CD8-positive, alpha-beta memory T cell (primary cell): ENCODE measurements around the gene CACNA2D1. TPM values are rescaled to one million over a fixed set of nuclear protein-coding genes. Genes with fewer than 3 reads are reported as not detected.
A peak's percentile ranks its signal among the peaks of the same experiment; 100 is the strongest.

Source experiments
- CTCF ChIA-PET: fragments of 350-600 bp; sonication (Branson Sonifier 250); formaldehyde crosslinking; loops from one replicate; lab custom pipeline; 2021; ENCODE audit warnings: antibody characterized with exemption; lab: Charles Lee
- POLR2A ChIA-PET: fragments of 350-600 bp; sonication (Branson Sonifier 250); formaldehyde crosslinking; loops from one replicate; lab custom pipeline; 2021; ENCODE audit warnings: antibody characterized with exemption; lab: Charles Lee
- DNase-seq, 5 donors: peaks; one replicate each; pipeline versions ENCODE4 v3.0.0 to v3.0.0-alpha.2; 2020 to 2022; ENCODE audit warnings: mixed read lengths in 1 of 5
- H3K27ac ChIP-seq: one replicate; pipeline ENCODE4 v1.7.0; 2013; ENCODE audit warnings: low read depth, mild to moderate bottlenecking, low read length, moderate library complexity
- H3K27me3 ChIP-seq: 2 replicates; pipeline ENCODE4 v1.7.0; 2013; ENCODE audit warnings: low read length, mild to moderate bottlenecking; ENCODE audit not compliant: insufficient read depth, poor library complexity, severe bottlenecking
- H3K36me3 ChIP-seq: 2 replicates; pipeline ENCODE4 v1.7.0; 2013; ENCODE audit warnings: mild to moderate bottlenecking, low read length, moderate library complexity; ENCODE audit not compliant: insufficient read depth
- H3K4me1 ChIP-seq: 2 replicates; pipeline ENCODE4 v1.7.0; 2013; ENCODE audit warnings: mild to moderate bottlenecking, low read length, moderate library complexity; ENCODE audit not compliant: insufficient read depth
- H3K4me3 ChIP-seq: 2 replicates; pipeline ENCODE4 v1.7.0; 2013; ENCODE audit warnings: mild to moderate bottlenecking, low read length
- H3K9me3 ChIP-seq: 2 replicates; pipeline ENCODE4 v1.7.0; 2013; ENCODE audit warnings: mild to moderate bottlenecking, low read length
- H3K27ac Mint-ChIP-seq, 8 donors: one replicate each; pipeline ENCODE4 v1.8.0; 2020 to 2021; ENCODE audit warnings: mixed read lengths in 8 of 8, mild to moderate bottlenecking in 6 of 8, inconsistent platforms in 3 of 8, moderate library complexity in 3 of 8
- H3K27me3 Mint-ChIP-seq, 2 donors: one replicate each; pipeline ENCODE4 v1.8.0; 2020 to 2021; ENCODE audit warnings: mixed read lengths in 2 of 2, mild to moderate bottlenecking in 1 of 2, moderate library complexity in 1 of 2
- H3K36me3 Mint-ChIP-seq, 3 donors: one replicate each; pipeline ENCODE4 v1.8.0; 2020 to 2021; ENCODE audit warnings: mixed read lengths in 3 of 3, inconsistent platforms in 1 of 3, mild to moderate bottlenecking in 1 of 3
- H3K4me1 Mint-ChIP-seq, 3 donors: one replicate each; pipeline ENCODE4 v1.8.0; 2020 to 2021; ENCODE audit warnings: mixed read lengths in 3 of 3, inconsistent platforms in 1 of 3, mild to moderate bottlenecking in 1 of 3
- H3K4me3 Mint-ChIP-seq, 7 donors: one replicate each; pipeline ENCODE4 v1.8.0; 2020 to 2021; ENCODE audit warnings: mixed read lengths in 7 of 7, mild to moderate bottlenecking in 6 of 7, moderate library complexity in 4 of 7, inconsistent platforms in 2 of 7
- H3K9me3 Mint-ChIP-seq, 5 donors: one replicate each; pipeline ENCODE4 v1.8.0; 2020 to 2022; ENCODE audit warnings: mixed read lengths in 5 of 5, mild to moderate bottlenecking in 3 of 5, moderate library complexity in 2 of 5, inconsistent platforms in 1 of 5
- polyA plus RNA-seq: library from polyadenylated mRNA; unstranded; fragments of 300-500 nt; fragmentation: Illumina TruSeq; gene quantifications from one replicate; pipeline ENCODE4 v1.2.3, GENCODE V29; 2021
- total RNA-seq, 2 experiments: library from RNA; stranded (reverse); gene quantifications; one replicate each; pipeline ENCODE4 v1.2.3, GENCODE V29; 2021

The CACNA2D1 gene
- total and polyA plus RNA-seq, 3 experiments from 2014 or later: not detected

GRCh38 chr7:81926154-81926553, 517.4 kb downstream of the CACNA2D1 start:
- Histone ChIP-seq H3K36me3 (no peaks in the 10 kb centered on the region), H3K27ac (no peak overlapping the region), H3K9me3 (no peaks in the 10 kb centered on the region), H3K27me3 (no peaks in the 10 kb centered on the region), H3K4me3 (no peak overlapping the region), H3K4me1 (no peaks in the 10 kb centered on the region)
- no peak overlapping the region for H3K27ac Mint-ChIP-seq
- DNase-seq: no peak
- no peak overlapping the region for H3K4me3 Mint-ChIP-seq
- POLR2A ChIA-PET: no interaction called here
- H3K4me1 Mint-ChIP-seq: no peaks in the 10 kb centered on the region
- no peaks in the 10 kb centered on the region for H3K27me3 Mint-ChIP-seq
- H3K9me3 Mint-ChIP-seq: peaks cover 2 to 17% (median 3%) of the 10 kb centered on the region in 5 donors
- H3K36me3 Mint-ChIP-seq: no peaks in the 10 kb centered on the region
- CTCF ChIA-PET: no interaction called here

GRCh38 chr7:81925530-81925929, 518.0 kb downstream of the CACNA2D1 start:
- H3K4me3 ChIP-seq: no peak overlapping the region
- Mint-ChIP-seq H3K4me3 (no peak overlapping the region), H3K36me3 (no peaks in the 10 kb centered on the region), H3K27me3 (no peaks in the 10 kb centered on the region), H3K9me3 (peaks cover 2 to 17% (median 2%) of the 10 kb centered on the region in 5 donors), H3K4me1 (no peaks in the 10 kb centered on the region), H3K27ac (no peak overlapping the region)
- no peaks in the 10 kb centered on the region for H3K4me1 ChIP-seq
- H3K36me3 ChIP-seq: no peaks in the 10 kb centered on the region
- no peak for DNase-seq
- no peak overlapping the region for H3K27ac ChIP-seq
- H3K9me3 ChIP-seq: no peaks in the 10 kb centered on the region
- H3K27me3 ChIP-seq: no peaks in the 10 kb centered on the region
- ChIA-PET POLR2A (no interaction called here), CTCF (no interaction called here)

GRCh38 chr7:81924494-81924893, 519.1 kb downstream of the CACNA2D1 start:
- no peaks in the 10 kb centered on the region for H3K27me3 Mint-ChIP-seq
- H3K36me3 Mint-ChIP-seq: no peaks in the 10 kb centered on the region
- H3K27ac ChIP-seq: no peak overlapping the region
- no peaks in the 10 kb centered on the region for H3K27me3 ChIP-seq
- H3K4me1 ChIP-seq: no peaks in the 10 kb centered on the region
- ChIA-PET CTCF (no interaction called here), POLR2A (no interaction called here)
- no peak overlapping the region for H3K4me3 ChIP-seq
- H3K4me3 Mint-ChIP-seq: no peak overlapping the region
- H3K9me3 Mint-ChIP-seq: peaks cover 3 to 18% (median 5%) of the 10 kb centered on the region in 5 donors
- H3K36me3 ChIP-seq: no peaks in the 10 kb centered on the region
- no peak overlapping the region for H3K27ac Mint-ChIP-seq
- H3K4me1 Mint-ChIP-seq: no peaks in the 10 kb centered on the region
- no peaks in the 10 kb centered on the region for H3K9me3 ChIP-seq
- no peak for DNase-seq

GRCh38 chr7:81919494-81919893, 524.1 kb downstream of the CACNA2D1 start:
- Histone ChIP-seq H3K9me3 (no peaks in the 10 kb centered on the region), H3K4me1 (no peaks in the 10 kb centered on the region), H3K4me3 (no peak overlapping the region), H3K27ac (no peak overlapping the region), H3K36me3 (no peaks in the 10 kb centered on the region), H3K27me3 (no peaks in the 10 kb centered on the region)
- H3K27me3 Mint-ChIP-seq: no peaks in the 10 kb centered on the region
- POLR2A ChIA-PET: no interaction called here
- no peaks in the 10 kb centered on the region for H3K36me3 Mint-ChIP-seq
- H3K4me1 Mint-ChIP-seq: no peaks in the 10 kb centered on the region
- CTCF ChIA-PET: no interaction called here
- no peak overlapping the region for H3K4me3 Mint-ChIP-seq
- no peak for DNase-seq
- peaks cover 10 to 42% (median 19%) of the 10 kb centered on the region in 5 donors for H3K9me3 Mint-ChIP-seq
- H3K27ac Mint-ChIP-seq: peak overlapping the region in 1 of 8 donors; percentile 75

- no peaks in the 10 kb centered on the region for H3K36me3 ChIP-seq
- Mint-ChIP-seq H3K4me3 (no peak overlapping the region), H3K27me3 (no peaks in the 10 kb centered on the region), H3K36me3 (no peaks in the 10 kb centered on the region), H3K27ac (no peak overlapping the region), H3K9me3 (peaks cover 8 to 29% (median 16%) of the 10 kb centered on the region in 5 donors), H3K4me1 (no peaks in the 10 kb centered on the region)
- no peak overlapping the region for H3K4me3 ChIP-seq
- H3K9me3 ChIP-seq: no peaks in the 10 kb centered on the region
- ChIA-PET POLR2A (no interaction called here), CTCF (no interaction called here)
- no peaks in the 10 kb centered on the region for H3K27me3 ChIP-seq
- H3K4me1 ChIP-seq: no peaks in the 10 kb centered on the region
- H3K27ac ChIP-seq: no peak overlapping the region
- no peak for DNase-seq
Observed at GRCh38 chr7:81908220-81908619, 535.4 kb downstream of the CACNA2D1 start.

- Histone ChIP-seq H3K4me3 (no peak overlapping the region), H3K27me3 (no peaks in the 10 kb centered on the region), H3K4me1 (no peaks in the 10 kb centered on the region), H3K27ac (no peak overlapping the region), H3K36me3 (no peaks in the 10 kb centered on the region), H3K9me3 (no peaks in the 10 kb centered on the region)
- Mint-ChIP-seq H3K4me3 (no peak overlapping the region), H3K9me3 (peaks cover 10 to 38% (median 32%) of the 10 kb centered on the region in 5 donors), H3K27me3 (no peaks in the 10 kb centered on the region), H3K36me3 (no peaks in the 10 kb centered on the region), H3K4me1 (no peaks in the 10 kb centered on the region), H3K27ac (no peak overlapping the region)
- DNase-seq: no peak
- CTCF ChIA-PET: no interaction called here
- POLR2A ChIA-PET: no interaction called here
Observed at GRCh38 chr7:81903115-81903514, 540.5 kb downstream of the CACNA2D1 start.

- no peaks in the 10 kb centered on the region for H3K27me3 ChIP-seq
- Mint-ChIP-seq H3K36me3 (no peaks in the 10 kb centered on the region), H3K27me3 (no peaks in the 10 kb centered on the region), H3K4me1 (no peaks in the 10 kb centered on the region), H3K9me3 (peaks cover 7 to 38% (median 32%) of the 10 kb centered on the region in 5 donors), H3K4me3 (no peak overlapping the region), H3K27ac (no peak overlapping the region)
- H3K4me3 ChIP-seq: no peak overlapping the region
- ChIA-PET POLR2A (no interaction called here), CTCF (no interaction called here)
- no peaks in the 10 kb centered on the region for H3K36me3 ChIP-seq
- H3K9me3 ChIP-seq: no peaks in the 10 kb centered on the region
- DNase-seq: no peak
- H3K27ac ChIP-seq: no peak overlapping the region
- no peaks in the 10 kb centered on the region for H3K4me1 ChIP-seq
Observed at GRCh38 chr7:81902536-81902935, 541.0 kb downstream of the CACNA2D1 start.
